ENCODE data around the gene ANAPC2.

ANAPC2 gene

GRCh38 chr9:137221095-137221505, 32.7 kb upstream of the ANAPC2 start:
- DNase-seq (no peak), ATAC-seq (ENCODE audit: insufficient read depth, low read depth) (no peak)
- no peaks in the 10 kb centered on the region for H3K79me2 ChIP-seq (ENCODE audit: insufficient read depth, low read length)
- no peak overlapping the region for H3K4me3 ChIP-seq (ENCODE audit: low read depth in 1 of 2, low read length in 2 of 2)
- no peaks in the 10 kb centered on the region for H3K27me3 ChIP-seq (ENCODE audit: insufficient read depth, low read length, poor library complexity)
- no peak for TF ChIP-seq EZH2 (IDR thresholded peaks at IDR 0.05; ENCODE audit: borderline replicate concordance, low read depth, low read length, severe bottlenecking)
- TF ChIP-seq CTCF (IDR thresholded peaks at IDR 0.05; ENCODE audit: borderline replicate concordance, extremely low read depth, low read length, poor library complexity, severe bottlenecking), result no peak
- H3K4me1 ChIP-seq (ENCODE audit: insufficient read depth, low read length), result peaks cover 17% of the 10 kb centered on the region
- no peak overlapping the region for H2AFZ ChIP-seq (ENCODE audit: low read depth, low read length)
- H3K9ac ChIP-seq (ENCODE audit: low read depth, low read length), result no peak overlapping the region
- H4K20me1 ChIP-seq (ENCODE audit: insufficient read depth, low read length), result no peaks in the 10 kb centered on the region; the same call in 1 of the 2 replicates
- no peak overlapping the region for H3K4me2 ChIP-seq (ENCODE audit: insufficient read depth, low read length)
- no peaks in the 10 kb centered on the region for H3K9me3 ChIP-seq (ENCODE audit: insufficient read depth, low read length, severe bottlenecking)
- H3K27ac ChIP-seq (ENCODE audit: low read length), result no peak overlapping the region
- peaks cover under 1% of the 10 kb centered on the region; the same call in 1 of the 2 replicates for H3K36me3 ChIP-seq (ENCODE audit: insufficient read depth, low read length)

GRCh38 chr9:137220317-137221094, 32.1 kb upstream of the ANAPC2 start:
- no peak overlapping the region for H3K27ac ChIP-seq (ENCODE audit: low read length)
- H3K4me3 ChIP-seq (ENCODE audit: low read depth in 1 of 2, low read length in 2 of 2), result no peak overlapping the region
- H2AFZ ChIP-seq (ENCODE audit: low read depth, low read length), result no peak overlapping the region
- no peaks in the 10 kb centered on the region for H3K27me3 ChIP-seq (ENCODE audit: insufficient read depth, low read length, poor library complexity)
- no peak overlapping the region for H3K4me2 ChIP-seq (ENCODE audit: insufficient read depth, low read length)
- ATAC-seq (ENCODE audit: insufficient read depth, low read depth) (no peak), DNase-seq (no peak)
- no peaks in the 10 kb centered on the region for H3K79me2 ChIP-seq (ENCODE audit: insufficient read depth, low read length)
- peaks cover 17% of the 10 kb centered on the region for H3K4me1 ChIP-seq (ENCODE audit: insufficient read depth, low read length)
- peaks cover 7% of the 10 kb centered on the region for H3K36me3 ChIP-seq (ENCODE audit: insufficient read depth, low read length)
- H4K20me1 ChIP-seq (ENCODE audit: insufficient read depth, low read length), result no peaks in the 10 kb centered on the region; the same call in 1 of the 2 replicates
- H3K9me3 ChIP-seq (ENCODE audit: insufficient read depth, low read length, severe bottlenecking), result no peaks in the 10 kb centered on the region
- H3K9ac ChIP-seq (ENCODE audit: low read depth, low read length), result no peak overlapping the region
- TF ChIP-seq EZH2 (IDR thresholded peaks at IDR 0.05; ENCODE audit: borderline replicate concordance, low read depth, low read length, severe bottlenecking), result no peak
- no peak for TF ChIP-seq CTCF (IDR thresholded peaks at IDR 0.05; ENCODE audit: borderline replicate concordance, extremely low read depth, low read length, poor library complexity, severe bottlenecking)

- no peaks in the 10 kb centered on the region for H3K79me2 ChIP-seq (ENCODE audit: insufficient read depth, low read length)
- no peak overlapping the region for H2AFZ ChIP-seq (ENCODE audit: low read depth, low read length)
- no peaks in the 10 kb centered on the region for H3K27me3 ChIP-seq (ENCODE audit: insufficient read depth, low read length, poor library complexity)
- peaks cover 17% of the 10 kb centered on the region for H3K4me1 ChIP-seq (ENCODE audit: insufficient read depth, low read length)
- H3K27ac ChIP-seq (ENCODE audit: low read length), result no peak overlapping the region
- TF ChIP-seq EZH2 (IDR thresholded peaks at IDR 0.05; ENCODE audit: borderline replicate concordance, low read depth, low read length, severe bottlenecking), result no peak
- TF ChIP-seq CTCF (IDR thresholded peaks at IDR 0.05; ENCODE audit: borderline replicate concordance, extremely low read depth, low read length, poor library complexity, severe bottlenecking), result no peak
- H4K20me1 ChIP-seq (ENCODE audit: insufficient read depth, low read length), result no peaks in the 10 kb centered on the region; the same call in 1 of the 2 replicates
- no peak for DNase-seq
- no peak overlapping the region for H3K9ac ChIP-seq (ENCODE audit: low read depth, low read length)
- no peak overlapping the region for H3K4me3 ChIP-seq (ENCODE audit: low read depth in 1 of 2, low read length in 2 of 2)
- H3K4me2 ChIP-seq (ENCODE audit: insufficient read depth, low read length), result no peak overlapping the region
- no peak for ATAC-seq (ENCODE audit: insufficient read depth, low read depth)
- peaks cover 11% of the 10 kb centered on the region for H3K36me3 ChIP-seq (ENCODE audit: insufficient read depth, low read length)
- no peaks in the 10 kb centered on the region for H3K9me3 ChIP-seq (ENCODE audit: insufficient read depth, low read length, severe bottlenecking)
Measured at GRCh38 chr9:137219757-137220316, 31.5 kb upstream of the ANAPC2 start.

Measured in DND-41 (cell line).